ENCODE results near the gene CAMK1D.
"Not testable (repeated sequence)": the region's sequence is repeated elsewhere in the genome, so short reads cannot be mapped to it uniquely, and the experiment has no call there.

Gene CAMK1D

DNA sequence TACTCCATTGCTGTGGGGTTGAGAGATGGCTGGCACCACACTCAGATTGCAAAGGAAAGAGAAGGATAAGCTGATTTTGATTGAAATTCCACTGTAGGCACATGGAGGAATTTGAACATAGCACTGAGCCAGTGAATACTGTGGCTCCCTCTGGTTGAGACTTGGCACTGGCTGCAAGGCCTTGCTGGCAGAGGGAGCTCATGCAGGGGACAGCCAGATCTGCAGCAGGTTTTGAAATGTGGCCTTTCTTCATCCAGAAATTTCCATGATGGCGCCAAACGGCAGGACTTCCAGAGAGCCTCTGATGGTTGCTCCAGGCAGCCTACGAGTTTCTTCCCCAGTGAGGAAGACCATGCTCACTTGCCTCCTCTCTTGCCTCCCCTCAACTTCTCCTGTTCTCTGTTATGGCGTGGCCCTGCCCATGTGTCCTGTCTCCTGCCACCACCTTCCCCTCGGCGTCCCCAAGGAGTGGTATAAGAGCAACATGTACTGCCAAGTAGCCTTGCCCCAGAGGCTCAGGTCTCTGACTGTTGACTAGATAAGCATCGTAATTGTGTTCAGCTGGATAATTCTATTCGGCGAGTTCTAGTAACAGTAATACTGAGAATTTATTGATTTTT lies 386.6 kb downstream of the CAMK1D start:
- DNase-seq (ENCODE audit: extremely low read depth in 1 of 2, low read depth in 1 of 2), result no peak

DNA sequence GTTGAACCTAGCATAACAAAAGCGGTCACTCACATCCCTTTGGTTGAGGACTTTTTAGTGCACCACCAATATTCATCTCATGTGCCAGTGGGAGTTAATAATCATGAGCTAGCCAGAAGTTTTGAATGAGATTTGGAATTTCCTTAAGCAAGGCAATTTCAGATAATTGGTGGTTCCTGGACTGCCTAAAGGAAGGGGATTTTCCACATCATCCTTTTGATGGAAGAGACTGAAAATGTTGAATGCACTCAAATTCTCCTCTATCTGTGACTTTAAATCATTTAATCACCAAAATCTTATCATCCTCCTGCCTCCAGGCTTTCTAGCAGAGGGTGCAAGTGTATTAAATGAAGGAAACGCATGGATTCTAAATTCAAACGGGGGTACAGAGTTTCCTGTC lies 391.5 kb downstream of the CAMK1D start:
- DNase-seq (ENCODE audit: extremely low read depth in 1 of 2, low read depth in 1 of 2), result no peak

DNA sequence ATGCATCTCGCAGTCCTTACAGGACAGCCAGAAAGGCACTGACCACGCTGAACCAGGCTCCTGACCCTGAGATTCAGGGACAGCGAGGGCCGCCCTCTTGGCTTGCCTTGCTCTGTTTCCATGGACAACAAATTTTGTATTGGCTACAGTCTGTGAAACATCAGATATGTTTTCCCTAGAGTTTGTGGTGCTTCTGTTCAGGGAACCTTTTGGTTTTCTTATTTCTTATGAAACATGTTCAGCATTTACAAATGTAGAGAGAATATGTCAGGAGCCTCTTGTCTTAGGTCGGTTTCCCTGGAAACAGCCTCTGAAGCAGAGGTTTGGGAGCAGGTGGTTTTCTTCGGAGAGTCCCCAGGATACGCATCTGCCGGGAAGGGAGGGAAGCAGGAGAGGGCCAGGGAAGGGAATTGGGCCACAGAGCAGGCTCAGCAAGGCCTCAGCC lies 392.0 kb downstream of the CAMK1D start:
- no peak for DNase-seq (ENCODE audit: extremely low read depth in 1 of 2, low read depth in 1 of 2)

DNA sequence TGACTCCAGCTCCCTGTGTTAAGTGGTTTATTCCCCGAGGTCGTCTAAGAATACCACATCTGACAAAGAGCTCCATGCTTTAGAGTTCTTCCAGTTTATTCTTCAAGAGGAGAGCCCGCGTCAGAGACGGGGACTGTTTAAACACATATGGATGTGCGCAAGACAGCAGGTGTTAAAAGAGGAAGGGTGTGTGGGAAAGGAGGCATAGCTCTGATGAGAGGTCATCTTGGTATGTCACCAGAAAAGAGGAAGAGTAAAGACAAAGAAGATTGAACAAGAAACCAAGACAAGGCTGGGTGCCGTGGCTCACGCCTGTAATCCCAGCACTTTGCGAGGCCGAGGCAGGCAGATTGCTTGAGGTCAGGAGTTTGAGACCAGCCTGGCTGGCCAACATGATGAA lies 393.4 kb downstream of the CAMK1D start:
- no peak for DNase-seq (ENCODE audit: extremely low read depth in 1 of 2, low read depth in 1 of 2)

DNA sequence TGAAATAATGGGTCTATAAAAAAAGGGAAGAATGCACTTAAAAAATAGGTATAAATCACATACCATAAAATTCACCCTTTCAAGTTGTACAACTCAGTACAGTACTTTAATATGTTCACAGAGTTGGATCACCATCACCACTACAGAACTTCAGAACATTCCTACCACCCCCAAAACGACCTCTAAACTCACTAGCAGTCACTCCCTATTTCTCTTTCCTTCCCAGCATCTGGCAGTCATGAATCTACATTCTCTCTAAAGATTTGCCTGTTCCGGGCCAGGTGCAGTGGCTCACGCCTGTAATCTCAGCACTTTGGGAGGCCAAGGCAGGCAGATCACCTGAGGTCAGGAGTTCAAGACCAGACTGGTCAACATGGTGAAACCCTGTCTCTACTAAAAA lies 394.1 kb downstream of the CAMK1D start:
- not testable (repeated sequence) for DNase-seq (ENCODE audit: extremely low read depth in 1 of 2, low read depth in 1 of 2)

DNA sequence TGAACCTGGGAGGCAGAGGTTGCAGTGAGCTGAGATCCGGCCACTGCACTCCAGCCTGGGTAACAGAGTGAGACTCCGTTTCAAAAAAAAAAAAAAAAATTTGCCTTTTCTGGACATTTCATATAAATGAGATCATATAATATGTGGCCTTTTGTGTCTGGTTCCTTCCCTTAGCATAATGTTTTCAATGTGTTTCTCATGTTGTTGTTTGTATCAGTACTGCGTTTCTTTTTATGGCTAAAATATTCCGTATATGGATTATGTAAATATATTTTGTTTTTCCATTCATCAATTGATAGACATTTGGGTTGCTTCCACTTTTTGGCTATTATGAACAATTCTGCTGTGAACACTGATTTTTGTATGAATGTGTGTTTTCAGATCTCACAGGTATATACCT lies 394.6 kb downstream of the CAMK1D start:
- no peak for DNase-seq (ENCODE audit: extremely low read depth in 1 of 2, low read depth in 1 of 2)

DNA sequence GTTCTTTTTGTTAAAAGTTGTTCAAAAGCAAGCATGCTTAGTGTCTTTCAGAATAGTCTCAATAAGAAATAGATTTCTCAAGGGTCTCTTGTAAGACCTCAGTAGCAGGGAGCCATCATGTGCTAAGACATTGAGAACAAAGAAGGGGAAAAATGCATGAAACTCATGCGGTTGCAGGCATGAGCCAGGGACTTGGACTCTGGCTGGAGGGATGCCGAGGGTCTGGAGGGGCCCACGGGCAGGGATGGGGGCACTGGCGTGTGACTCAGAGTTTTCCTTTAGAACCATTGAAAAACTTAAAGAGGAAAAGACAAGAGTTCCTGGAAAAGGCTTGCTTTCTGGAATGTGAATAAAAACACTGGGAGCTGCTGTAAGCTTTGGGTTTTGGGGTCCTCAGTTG lies 398.8 kb downstream of the CAMK1D start:
- DNase-seq (ENCODE audit: extremely low read depth in 1 of 2, low read depth in 1 of 2), result no peak

DNA sequence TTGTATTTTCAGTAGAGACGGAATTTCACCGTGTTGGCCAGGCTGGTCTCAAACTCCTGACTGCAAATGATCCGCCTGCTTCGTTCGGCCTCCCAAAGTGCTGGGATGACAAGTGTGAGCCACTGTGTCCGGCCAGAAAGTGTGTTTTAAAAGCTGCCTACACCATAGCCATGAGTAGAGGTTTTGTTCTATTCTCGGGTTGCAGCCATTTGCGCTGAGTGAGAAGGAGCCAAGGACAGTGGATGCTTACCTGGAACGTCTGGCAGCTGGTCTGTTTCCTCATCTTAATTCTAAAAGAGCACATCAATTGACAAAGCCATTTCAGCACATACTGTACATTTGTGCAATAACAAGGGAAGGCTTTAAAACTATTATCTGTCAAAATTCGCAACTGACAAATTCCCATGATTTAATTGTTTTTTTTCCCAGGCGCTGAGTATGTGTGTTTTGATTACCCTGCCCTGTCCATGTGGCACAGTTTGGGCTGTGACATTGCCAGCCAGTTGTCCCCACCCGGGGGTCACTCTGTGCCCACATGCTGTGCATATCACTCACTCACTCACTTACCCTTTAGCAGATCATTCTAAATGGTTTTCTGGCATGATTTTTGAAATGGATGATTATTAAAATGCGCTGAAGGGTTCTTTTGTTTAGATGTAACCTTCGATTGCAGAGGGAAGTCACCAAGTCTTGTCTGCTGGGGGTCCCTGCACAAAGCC lies 400.6 kb downstream of the CAMK1D start:
- DNase-seq (ENCODE audit: extremely low read depth in 1 of 2, low read depth in 1 of 2), result no peak

DNA sequence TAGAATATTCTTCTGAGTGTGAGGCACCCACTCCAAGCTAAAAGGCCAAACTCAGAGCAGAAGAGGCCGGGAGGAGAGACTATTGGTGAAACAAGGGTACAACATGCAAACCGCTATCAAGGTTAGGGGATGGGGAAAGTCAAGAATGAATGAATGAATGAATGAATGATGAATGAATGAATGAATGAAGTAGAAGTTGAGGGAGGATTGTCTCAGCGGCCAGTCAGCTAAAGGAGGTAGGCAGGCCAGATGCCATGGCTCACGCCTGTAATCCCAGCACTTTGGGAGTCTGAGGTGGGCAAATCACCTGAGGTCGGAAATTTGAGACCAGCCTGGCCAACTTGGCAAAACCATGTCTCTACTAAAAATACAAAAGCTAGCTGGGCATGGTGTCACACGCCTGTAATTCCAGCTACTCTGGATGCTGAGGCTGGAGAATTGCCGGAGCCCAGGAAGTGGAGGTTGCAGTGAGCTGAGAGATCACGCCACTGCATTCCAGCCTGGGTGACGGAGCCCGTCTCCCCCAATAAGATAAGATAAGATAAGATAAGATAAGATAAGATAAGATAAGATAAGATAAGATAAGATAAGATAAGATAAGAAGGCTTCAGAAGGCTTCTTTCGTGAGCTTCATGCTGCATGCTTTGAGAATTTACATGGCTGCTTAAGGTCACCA lies 401.3 kb downstream of the CAMK1D start:
- DNase-seq (ENCODE audit: extremely low read depth in 1 of 2, low read depth in 1 of 2), result no peak

DNA sequence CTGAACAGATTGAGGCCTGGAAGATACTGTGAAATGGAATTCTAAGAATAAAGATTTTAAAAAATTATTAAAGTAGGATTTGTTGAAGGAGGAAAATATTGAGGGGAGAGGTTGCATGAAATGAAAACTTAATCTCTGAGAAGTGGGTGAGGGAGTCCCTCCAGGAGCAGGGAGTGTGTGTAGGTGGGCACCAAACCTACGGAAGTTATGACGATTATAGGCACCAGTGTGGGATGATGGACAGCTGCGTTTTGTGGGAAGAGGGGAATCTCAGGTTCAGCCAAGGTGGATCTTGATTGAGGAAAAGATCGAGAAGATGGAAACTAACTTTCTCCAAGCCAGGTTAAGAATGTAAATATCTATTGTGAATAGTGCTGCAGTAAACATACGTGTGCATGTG lies 405.7 kb downstream of the CAMK1D start:
- DNase-seq (ENCODE audit: extremely low read depth in 1 of 2, low read depth in 1 of 2), result no peak

DNA sequence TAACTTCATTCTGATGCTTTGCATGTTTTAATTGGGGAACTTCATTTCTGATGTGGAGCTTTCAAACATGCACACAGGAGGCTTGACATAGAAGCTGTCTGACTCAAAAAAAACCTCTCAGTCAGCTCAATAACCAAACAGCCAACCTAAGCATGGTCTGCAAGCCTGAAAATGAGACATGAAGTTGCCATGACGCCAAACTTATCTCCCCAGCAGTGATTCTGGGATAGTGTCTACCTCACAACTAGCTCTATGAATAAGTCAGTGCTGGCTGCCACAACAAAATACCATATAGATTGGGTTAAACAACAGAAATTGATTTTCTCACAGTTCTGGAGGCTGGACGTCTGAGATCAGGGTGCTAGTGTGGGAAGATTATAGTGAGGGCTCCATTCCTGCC lies 408.0 kb downstream of the CAMK1D start:
- DNase-seq (ENCODE audit: extremely low read depth in 1 of 2, low read depth in 1 of 2), result no peak

DNA sequence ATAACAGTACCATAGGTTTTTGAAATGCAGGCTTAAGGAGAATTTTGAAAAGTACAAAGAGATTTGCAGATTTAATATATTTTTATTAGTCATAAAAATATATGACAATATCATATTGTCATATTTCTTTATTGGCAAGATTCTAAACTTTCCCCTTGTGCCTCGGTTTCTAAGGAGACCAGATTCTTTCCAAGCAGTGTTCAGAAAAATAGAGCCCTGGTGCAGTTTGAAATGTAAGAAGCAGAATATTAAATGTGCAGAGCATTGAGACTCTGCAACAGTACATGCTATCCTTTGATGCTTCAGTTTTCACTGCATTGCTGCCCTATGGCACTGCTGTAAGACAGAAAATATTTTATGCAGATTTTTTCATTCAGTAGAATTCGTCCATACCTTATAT lies 408.9 kb downstream of the CAMK1D start:
- no peak for DNase-seq (ENCODE audit: extremely low read depth in 1 of 2, low read depth in 1 of 2)

DNA sequence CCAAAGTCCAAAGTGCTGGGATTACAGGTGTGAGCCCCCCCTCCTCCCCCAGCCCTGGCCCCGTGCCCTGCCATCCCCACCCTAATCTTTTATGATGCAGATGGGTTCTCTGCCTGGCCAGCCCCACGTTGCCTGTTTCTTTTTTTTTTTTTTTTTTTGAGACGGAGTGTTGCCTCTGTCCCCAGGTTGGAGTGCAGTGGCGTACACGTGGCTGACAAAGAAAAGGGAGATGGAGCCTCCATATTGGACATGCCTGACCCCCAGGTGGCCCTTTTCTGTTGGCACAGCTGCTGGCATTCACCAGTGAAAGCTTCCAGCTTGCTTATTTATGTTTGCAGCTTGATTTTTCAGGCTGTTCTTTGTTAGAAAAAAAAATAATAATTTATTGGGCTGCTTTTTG lies 416.9 kb downstream of the CAMK1D start:
- no peak for DNase-seq (ENCODE audit: extremely low read depth in 1 of 2, low read depth in 1 of 2)

DNA sequence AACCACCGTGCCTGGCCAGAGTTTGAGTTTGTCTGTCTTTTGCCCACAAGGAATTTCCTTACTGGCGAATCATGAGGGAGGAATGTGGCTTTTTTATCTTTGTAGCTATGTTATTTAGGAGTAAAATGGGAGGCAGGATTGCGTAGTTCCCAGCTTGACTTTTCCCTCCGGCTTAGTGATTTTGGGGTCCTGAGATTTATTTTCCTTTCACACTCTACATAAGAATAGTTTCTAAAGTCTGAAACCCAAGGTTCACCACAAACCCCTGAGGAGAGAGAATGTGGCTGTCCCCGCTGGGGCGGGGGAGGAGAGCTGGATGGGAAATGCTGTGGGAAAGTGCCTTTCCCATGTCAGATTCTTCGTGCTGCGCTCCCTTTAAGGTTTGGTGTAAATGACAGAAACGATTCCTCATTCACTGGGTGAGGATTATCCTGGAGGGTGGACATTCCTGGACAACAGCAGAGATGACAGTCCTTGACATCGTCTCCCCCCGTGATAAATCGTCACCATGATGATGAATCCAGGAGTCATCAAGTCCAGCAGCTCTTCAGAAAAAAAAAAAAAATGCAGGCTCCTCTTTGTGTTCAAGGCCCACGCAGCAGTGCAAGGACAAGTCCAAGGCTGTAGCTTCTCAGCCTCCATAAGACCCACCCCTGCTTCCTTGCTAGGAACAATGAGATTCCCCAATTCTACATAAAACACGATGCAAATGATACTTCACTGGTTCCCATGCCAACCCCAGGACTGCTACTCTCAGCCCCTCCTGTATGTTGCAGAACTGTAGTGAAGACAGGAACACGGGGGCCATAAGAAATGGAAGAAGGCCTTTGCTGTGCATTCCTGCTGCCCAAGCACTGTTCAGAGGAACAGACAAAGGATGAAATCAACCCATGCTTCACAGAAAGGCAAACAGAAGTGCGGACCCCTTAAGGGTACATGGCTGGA lies 419.1 kb downstream of the CAMK1D start:
- no peak for DNase-seq (ENCODE audit: extremely low read depth in 1 of 2, low read depth in 1 of 2)

DNA sequence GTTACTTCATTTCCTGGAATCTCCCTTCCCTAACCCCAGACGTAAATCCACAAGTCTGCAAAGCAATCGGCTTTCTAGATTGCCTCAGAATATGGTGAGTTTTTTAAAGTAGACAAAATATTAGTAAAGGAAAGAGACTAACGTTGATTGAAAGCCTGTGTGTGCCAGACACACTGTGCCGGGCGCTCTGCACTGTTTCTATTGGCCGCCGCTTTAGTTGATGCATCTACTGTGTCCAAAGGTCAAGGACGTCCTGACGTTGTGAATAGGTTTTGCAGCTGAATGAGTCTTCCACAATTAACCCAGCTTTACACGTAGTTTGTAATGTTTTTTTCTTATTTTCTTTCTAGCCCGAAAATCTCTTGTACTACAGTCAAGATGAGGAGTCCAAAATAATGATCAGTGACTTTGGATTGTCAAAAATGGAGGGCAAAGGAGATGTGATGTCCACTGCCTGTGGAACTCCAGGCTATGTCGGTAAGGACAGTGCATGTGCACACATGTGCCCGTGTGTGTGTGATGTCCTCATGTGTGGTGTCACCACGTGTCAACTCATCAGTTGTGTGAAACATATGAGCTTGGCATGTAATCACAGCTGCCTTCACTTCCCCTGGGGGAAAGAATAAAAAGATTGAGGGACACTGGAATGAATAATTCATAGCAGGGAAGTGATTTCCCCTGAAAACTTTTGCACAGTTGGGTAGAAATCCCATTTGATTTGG lies 420.1 kb downstream of the CAMK1D start:
- DNase-seq (ENCODE audit: extremely low read depth in 1 of 2, low read depth in 1 of 2), result no peak

DNA sequence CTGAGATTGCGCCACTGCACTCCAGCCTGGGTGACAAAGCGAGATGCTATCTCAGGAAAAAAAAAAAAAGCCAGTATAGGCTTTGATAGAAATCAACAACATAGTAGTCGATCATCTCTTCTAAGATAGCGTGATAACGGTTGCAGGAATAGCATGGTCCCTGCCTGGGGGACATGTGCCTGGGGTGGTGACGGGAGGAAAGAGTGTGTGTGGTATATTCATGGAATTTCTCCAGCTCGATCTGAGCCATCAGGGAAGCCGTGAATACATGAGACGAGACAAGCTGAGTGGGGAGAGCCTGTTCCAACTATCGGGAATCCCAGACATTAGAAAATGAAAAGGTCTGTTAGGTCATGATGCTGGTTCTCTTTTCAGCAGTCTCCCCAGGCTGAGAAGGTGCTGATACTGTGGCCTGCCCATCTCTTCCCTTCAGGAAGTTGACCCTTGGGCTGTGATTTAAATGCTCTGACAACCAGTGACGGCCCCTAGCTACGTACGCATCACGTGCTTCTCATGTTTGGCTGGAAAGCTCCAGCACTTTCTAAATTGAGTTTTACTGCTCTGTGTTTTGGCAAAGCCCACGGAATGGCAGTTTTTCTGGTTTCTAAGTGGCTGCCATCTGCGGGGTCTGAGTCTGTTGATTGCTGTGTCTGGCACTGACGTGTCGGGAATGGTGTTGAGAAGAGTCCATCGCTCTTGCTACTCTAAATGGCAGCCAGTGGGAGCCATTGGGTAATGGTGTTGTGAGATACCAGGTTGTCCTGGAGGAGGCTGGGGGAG lies 422.8 kb downstream of the CAMK1D start:
- DNase-seq (ENCODE audit: extremely low read depth in 1 of 2, low read depth in 1 of 2), result no peak

DNA sequence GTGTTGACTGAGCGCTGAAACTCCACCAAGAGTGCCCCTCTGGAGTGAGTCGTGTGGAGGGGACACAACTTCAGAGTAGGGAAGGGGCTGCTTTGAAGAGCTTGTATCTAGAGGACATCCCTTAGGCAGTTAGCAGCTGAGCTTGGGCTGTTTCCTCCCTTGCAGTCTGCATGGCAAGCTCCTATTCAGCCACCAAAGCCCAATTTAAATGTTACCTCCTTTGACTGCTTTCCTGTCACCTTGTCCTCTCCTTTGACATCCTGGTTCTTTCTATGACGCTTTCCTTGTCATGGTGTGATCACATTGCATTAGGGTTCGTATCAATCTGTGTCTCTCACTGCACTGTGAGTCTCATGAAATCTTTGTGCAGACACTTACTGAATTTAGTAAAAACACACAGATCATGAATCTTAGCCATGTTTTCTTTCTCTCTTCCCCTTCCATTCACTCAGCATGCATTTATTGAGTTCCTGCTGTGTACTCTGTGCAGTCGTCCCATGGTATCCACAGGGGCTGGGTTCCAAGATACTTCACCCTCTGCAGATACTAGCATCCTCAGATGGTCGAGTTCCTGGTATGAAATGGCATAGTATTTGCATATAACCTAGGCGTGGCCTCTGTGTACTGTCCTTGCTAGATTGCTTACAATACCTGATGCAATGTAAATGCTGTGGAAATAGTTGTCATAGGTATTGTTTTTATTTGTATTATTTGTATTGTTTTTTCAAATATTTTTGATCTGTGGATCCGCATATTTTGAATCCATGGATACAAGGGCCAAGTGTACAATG lies 423.6 kb downstream of the CAMK1D start:
- no peak for DNase-seq (ENCODE audit: extremely low read depth in 1 of 2, low read depth in 1 of 2)

DNA sequence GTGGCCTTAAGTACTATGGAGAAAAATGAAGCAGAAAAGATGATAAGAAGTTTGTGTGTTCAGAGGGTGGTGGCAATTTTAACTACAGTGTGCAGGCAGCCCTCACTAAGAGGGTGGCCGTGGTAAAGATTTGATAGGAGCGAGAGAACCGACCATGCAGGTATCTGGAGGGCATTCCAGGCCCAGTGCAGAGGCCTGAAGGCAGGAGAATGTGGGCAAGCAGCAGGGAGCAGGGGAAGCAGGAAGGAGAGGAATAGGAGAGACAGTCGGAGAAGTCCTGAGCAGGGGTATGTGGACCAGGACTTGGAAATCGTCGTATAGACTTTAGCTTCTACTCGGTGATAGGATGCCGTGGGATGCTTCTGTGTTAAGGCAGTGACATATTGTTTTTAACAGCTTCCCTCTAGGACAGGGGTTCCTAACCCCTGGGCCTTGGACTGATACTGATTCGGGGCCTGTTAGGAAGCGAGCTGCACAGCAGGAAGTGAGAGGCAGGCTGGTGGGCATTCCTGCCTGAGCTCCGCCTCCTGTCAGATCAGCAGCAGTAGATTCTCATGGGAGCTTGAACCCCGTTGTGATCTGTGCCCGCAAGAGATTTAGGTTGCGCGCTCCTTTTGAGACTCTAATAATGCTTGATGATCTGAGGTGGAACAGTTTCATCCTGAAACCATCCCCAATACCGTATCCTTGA lies 425.0 kb downstream of the CAMK1D start:
- no peak for DNase-seq (ENCODE audit: extremely low read depth in 1 of 2, low read depth in 1 of 2)

Measured in activated CD8-positive, alpha-beta memory T cell treated with anti-CD3 and anti-CD28 coated beads for 1 hour (primary cell).